Esophagus muscularis mucosa (tissue), 4 donors: Measurements from ENCODE around the gene LSM4. TPM values are rescaled to one million over a fixed set of nuclear protein-coding genes. Genes with fewer than 3 reads are reported as not detected.

ENCODE experiments used
- DNase-seq: peaks from one replicate; pipeline ENCODE4 v3.0.0-alpha.2; 2017; ENCODE audit errors: extremely low spot score
- H3K27ac ChIP-seq, 4 donors: fragments of 200-600 bp; sonication (generic); replicated peaks in 1 of 4; 1 replicate in 3 of 4; 2 replicates in 1 of 4; pipeline ENCODE4 v1.5.1; 2016 to 2019; ENCODE audit warnings: mild to moderate bottlenecking in 1 of 4
- H3K27me3 ChIP-seq, 4 donors: fragments of 200-600 bp; sonication (generic); one replicate each; pipeline versions ENCODE4 v1.5.1 to v1.6.0; 2016 to 2019
- H3K36me3 ChIP-seq, 4 donors: fragments of 200-600 bp; sonication (generic); one replicate each; pipeline ENCODE4 v1.5.1; 2016 to 2019
- H3K4me1 ChIP-seq, 4 donors: fragments of 200-600 bp; sonication (generic); one replicate each; pipeline ENCODE4 v1.5.1; 2016 to 2019
- H3K4me3 ChIP-seq, 4 donors: fragments of 200-600 bp; sonication (generic); 1 replicate in 2 of 4; 2 replicates in 2 of 4; pipeline ENCODE4 v1.5.1; 2016 to 2019; ENCODE audit warnings: mild to moderate bottlenecking in 4 of 4, moderate library complexity in 1 of 4
- H3K9me3 ChIP-seq, 4 donors: fragments of 200-600 bp; sonication (generic); 1 replicate in 3 of 4; 2 replicates in 1 of 4; pipeline ENCODE4 v1.5.1; 2016 to 2019
- EP300 ChIP-seq: sonication (generic); formaldehyde crosslinking; IDR thresholded peaks from one replicate; pipeline ENCODE4 v1.6.1; 2017; ENCODE audit warnings: antibody characterized with exemption
- POLR2A ChIP-seq: fragments of 450-650 bp; IDR thresholded peaks from one replicate; pipeline ENCODE4 v1.6.1; 2017; ENCODE audit warnings: antibody characterized with exemption, moderate library complexity, mild to moderate bottlenecking, low read depth
- POLR2AphosphoS5 ChIP-seq, 2 donors: sonication (generic); formaldehyde crosslinking; IDR thresholded peaks; one replicate each; pipeline ENCODE4 v1.6.1; 2017; ENCODE audit warnings: antibody characterized with exemption in 2 of 2
- WGBS: methylation state at CpG from one replicate; pipeline ENCODE4 v1.1.5; 2018; 5-methylcytosine and 5-hydroxymethylcytosine counted together
- intact Hi-C: fragments of 100-400 bp; cut with DNase I; formaldehyde crosslinking; loops from one replicate; pipeline ENCODE4 v1.15.1; 2023
- total RNA-seq, 4 donors: library from RNA; depleted of rRNA; stranded (reverse); fragments of >200 nt; gene quantifications; one replicate each; pipeline versions ENCODE4 v1.1.0 to v1.2.1, GENCODE V29; 2016
- TF ChIP-seq, protein P1 (sequence below), 3 experiments: fragments of 200-600 bp in 2 of 3; fragments of 450-650 bp in 1 of 3; sonication (generic) in 2 of 3; IDR thresholded peaks; one replicate each; pipeline ENCODE4 v1.5.1; 2017 to 2019; ENCODE audit warnings: antibody characterized with exemption in 3 of 3, mild to moderate bottlenecking in 2 of 3, moderate library complexity in 1 of 3

The LSM4 gene
- total RNA-seq, 4 donors from 2014 or later, result 86.8 to 116 (median 93.9) TPM

DNA sequence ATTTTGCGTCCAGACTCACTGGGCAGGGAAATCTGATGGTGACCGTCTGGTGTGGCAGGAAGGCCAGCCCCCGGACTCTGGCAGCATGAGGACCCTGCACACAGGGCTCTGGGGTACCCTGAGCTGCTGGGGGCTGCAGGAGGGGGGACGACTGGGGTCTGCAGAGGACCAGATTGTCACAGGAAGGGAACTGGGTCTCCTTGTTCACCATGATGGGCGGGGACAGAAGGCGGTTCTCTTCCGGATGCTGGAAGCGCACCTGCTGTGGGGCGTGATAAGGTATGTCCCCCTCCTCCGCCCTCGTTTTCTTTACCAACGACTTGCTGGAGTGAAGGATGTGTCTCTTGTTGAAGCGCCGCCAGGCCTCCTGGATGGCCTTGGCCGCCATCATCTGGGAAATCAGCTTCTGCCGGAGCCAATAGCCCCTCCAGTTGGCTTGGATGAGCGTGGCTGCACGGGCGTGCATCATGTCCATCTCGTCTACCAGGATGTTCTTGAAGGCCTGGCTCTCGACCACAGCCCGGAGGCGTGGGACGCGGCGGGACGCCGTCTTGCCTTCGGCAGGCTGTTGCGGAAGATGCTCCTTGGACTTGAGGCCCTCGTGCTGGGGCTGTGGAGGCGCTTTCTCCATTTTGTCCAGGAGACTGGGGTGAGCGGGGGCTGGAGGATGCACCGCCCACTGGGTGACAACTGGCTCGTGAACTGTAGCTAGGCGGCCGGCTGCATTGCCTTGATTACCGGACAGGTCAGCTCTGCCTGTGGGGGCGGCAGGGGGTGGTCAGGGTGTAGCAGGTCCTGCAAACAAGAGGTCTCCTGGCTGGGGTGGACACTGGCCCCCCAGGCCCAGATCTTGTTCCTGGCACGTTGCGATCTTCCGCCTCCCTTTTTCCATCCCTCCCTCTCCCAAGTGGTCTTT, 55.8 kb downstream of the LSM4 start:
- Histone ChIP-seq H3K27me3 (no peaks in the 10 kb centered on the region), H3K4me3 (no peak overlapping the region), H3K27ac (no peak overlapping the region), H3K9me3 (no peaks in the 10 kb centered on the region), H3K4me1 (peaks cover 0 to 6% (median 5%) of the 10 kb centered on the region in 4 donors), H3K36me3 (peaks cover 20 to 65% (median 47%) of the 10 kb centered on the region in 4 donors)
- intact Hi-C loops, result no loop called here
- DNase-seq, result no peak
- 91% methylated on average over 29 of the region's 42 CpGs for WGBS
- TF ChIP-seq POLR2AphosphoS5 (IDR thresholded peaks at IDR 0.05) (no peak), POLR2A (no peak), EP300 (no peak)
- TF ChIP-seq, protein P1, sequence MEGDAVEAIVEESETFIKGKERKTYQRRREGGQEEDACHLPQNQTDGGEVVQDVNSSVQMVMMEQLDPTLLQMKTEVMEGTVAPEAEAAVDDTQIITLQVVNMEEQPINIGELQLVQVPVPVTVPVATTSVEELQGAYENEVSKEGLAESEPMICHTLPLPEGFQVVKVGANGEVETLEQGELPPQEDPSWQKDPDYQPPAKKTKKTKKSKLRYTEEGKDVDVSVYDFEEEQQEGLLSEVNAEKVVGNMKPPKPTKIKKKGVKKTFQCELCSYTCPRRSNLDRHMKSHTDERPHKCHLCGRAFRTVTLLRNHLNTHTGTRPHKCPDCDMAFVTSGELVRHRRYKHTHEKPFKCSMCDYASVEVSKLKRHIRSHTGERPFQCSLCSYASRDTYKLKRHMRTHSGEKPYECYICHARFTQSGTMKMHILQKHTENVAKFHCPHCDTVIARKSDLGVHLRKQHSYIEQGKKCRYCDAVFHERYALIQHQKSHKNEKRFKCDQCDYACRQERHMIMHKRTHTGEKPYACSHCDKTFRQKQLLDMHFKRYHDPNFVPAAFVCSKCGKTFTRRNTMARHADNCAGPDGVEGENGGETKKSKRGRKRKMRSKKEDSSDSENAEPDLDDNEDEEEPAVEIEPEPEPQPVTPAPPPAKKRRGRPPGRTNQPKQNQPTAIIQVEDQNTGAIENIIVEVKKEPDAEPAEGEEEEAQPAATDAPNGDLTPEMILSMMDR (IDR thresholded peaks at IDR 0.05), result no peak

DNA sequence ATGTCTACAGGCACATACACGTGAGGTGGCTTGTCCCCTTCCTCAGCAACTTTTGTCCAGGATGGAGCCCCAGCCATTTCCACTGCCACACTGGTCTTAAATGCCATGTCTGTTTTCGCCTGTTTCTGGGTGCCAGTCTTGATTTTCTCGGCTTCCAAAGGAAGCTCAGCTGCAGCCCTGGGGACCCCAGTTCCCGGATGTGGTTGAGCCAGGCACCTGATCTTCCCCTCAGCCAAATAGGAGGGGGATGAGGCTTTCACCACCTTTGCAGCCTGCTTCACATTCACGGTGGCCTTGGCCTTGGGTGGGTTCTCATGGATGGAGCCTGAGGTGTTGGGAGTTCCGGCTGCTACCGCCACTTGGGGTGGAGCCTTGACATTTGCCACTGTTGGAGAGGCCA, 57.3 kb downstream of the LSM4 start:
- WGBS, result 93% methylated on average over 6 of the region's 7 CpGs
- intact Hi-C loops, result no loop called here
- peaks cover 20 to 65% (median 47%) of the 10 kb centered on the region in 4 donors for H3K36me3 ChIP-seq

DNA sequence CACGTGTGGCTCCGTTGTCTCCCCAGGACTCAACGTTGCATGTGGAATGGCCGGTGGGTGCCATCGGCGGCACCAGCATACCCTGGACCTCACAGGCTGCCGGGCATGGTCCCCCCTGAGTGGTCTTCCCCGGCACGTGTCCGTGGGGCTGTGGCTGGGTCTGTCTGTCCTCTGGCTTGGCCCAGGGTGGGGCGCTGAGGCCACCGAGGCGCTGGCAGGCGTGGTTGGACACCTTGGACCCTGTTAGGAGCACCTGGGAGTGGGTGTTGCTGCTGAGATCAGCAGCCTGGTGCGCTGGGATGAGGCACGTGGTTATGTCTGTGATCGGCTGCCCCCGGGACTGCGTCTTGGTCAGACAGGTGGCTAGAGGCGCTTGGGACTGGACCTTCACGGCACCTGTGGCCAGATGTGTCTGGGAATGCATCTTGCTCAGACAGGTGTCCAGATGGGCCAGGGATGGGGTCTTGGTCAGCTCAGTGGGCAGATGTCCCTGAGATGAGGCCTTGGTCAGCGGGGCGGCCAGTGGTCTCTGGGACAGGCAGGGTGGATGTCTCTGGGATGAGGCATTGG, 57.8 kb downstream of the LSM4 start:
- Histone ChIP-seq H3K9me3 (no peaks in the 10 kb centered on the region), H3K27ac (no peak overlapping the region), H3K27me3 (no peaks in the 10 kb centered on the region), H3K36me3 (peaks cover 20 to 65% (median 47%) of the 10 kb centered on the region in 4 donors), H3K4me1 (no peaks in the 10 kb centered on the region), H3K4me3 (no peak overlapping the region)
- no peak for DNase-seq
- intact Hi-C loops, result no loop called here
- WGBS, result 95% methylated on average over 9 of the region's 23 CpGs
- TF ChIP-seq POLR2AphosphoS5 (IDR thresholded peaks at IDR 0.05) (no peak), POLR2A (no peak), EP300 (no peak)
- TF ChIP-seq, protein P1 (IDR thresholded peaks at IDR 0.05), result no peak

More for the DNA sequence above, 57.3 kb downstream of the LSM4 start:
- H3K4me3 ChIP-seq, result no peak overlapping the region
- H3K27ac ChIP-seq, result no peak overlapping the region
- H3K27me3 ChIP-seq, result no peaks in the 10 kb centered on the region
- H3K4me1 ChIP-seq, result no peaks in the 10 kb centered on the region
- H3K9me3 ChIP-seq, result no peaks in the 10 kb centered on the region
- DNase-seq, result no peak
- TF ChIP-seq POLR2AphosphoS5 (IDR thresholded peaks at IDR 0.05) (no peak), EP300 (no peak), POLR2A (no peak)
- TF ChIP-seq, protein P1 (IDR thresholded peaks at IDR 0.05), result no peak

DNA sequence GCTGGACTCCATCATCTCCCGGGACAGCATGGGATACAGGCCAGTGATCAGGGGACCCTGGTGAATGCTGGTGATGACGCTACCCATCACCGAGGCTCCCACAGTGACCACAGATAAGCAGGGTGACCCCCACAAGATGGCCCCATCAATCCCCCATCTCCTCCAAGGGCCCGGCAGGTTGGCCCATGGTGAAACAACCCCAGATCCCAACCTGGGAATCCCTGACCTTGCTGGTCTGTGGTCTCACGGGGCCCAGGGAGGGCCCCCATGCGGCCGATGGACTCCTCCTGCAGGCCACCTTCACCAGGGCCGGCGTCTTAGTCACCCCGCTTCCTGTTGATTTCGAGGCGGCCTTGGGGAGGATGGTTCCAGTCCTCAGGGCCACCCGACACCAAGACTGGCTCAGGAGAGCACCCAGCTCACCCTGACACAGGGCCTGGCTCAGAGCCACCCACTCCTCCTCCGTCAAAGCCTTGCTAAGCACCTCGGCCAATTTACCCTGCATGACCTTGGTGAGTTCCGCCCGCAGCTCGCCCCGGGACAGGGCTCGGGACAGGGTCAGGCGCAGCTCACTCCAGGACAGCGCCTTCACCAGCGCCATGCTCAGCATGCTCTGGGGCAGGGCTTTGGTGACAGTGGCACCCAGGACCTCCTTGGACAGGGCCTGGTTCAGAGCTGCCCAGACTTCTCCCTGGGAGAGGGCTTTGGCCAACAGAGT, 58.6 kb downstream of the LSM4 start:
- 96% methylated on average over 4 of the region's 23 CpGs for WGBS
- no peak for DNase-seq
- Histone ChIP-seq H3K4me1 (no peaks in the 10 kb centered on the region), H3K36me3 (peaks cover 20 to 64% (median 47%) of the 10 kb centered on the region in 4 donors), H3K9me3 (no peaks in the 10 kb centered on the region), H3K27ac (no peak overlapping the region), H3K27me3 (no peaks in the 10 kb centered on the region), H3K4me3 (no peak overlapping the region)
- intact Hi-C loops, result no loop called here
- TF ChIP-seq POLR2A, result no peak
- no peak for TF ChIP-seq POLR2AphosphoS5 (IDR thresholded peaks at IDR 0.05)
- TF ChIP-seq EP300, result no peak
